HCT116 (cell line): ENCODE results near the gene GRIA1. TPM values are rescaled to one million over a fixed set of nuclear protein-coding genes. Genes with fewer than 3 reads are reported as not detected.

Experiments
- ATAC-seq: fragments of 200-7000 bp; cut with Tn5 transposase; 2 replicates; pipeline ENCODE4 v1.9.1; 2020; ENCODE audit warnings: mild to moderate bottlenecking, moderate library complexity
- BruUV-seq: library from RNA; stranded (reverse); fragments of 400-500 nt; replicated peaks from 2 replicates; lab custom pipeline; 2021; lab: Mats Ljungman, UMichigan
- CTCF ChIA-PET: fragments of 300-600 bp; sonication (Branson Sonifier 250); formaldehyde crosslinking; loops from one replicate; lab custom pipeline; 2021; ENCODE audit warnings: antibody characterized with exemption; lab: Charles Lee
- POLR2A ChIA-PET: fragments of 300-600, 350-600 bp; sonication (Branson Sonifier 250); formaldehyde crosslinking; loops from one replicate; lab custom pipeline; 2021; ENCODE audit warnings: antibody characterized with exemption; lab: Charles Lee
- RAD21 ChIA-PET, 2 experiments: fragments of 300-600 bp; sonication (Branson Sonifier 250); formaldehyde crosslinking; loops; one replicate each; lab custom pipeline; 2023; ENCODE audit warnings: low total read pairs in 2 of 2; ENCODE audit not compliant: uncharacterized antibody in 2 of 2, unreplicated experiment in 2 of 2, low non-redundant PET in 1 of 2; lab: Charles Lee
- DNase-seq: peaks from one replicate; pipeline ENCODE4 v3.0.0-alpha.2; 2010; ENCODE audit warnings: low read depth, low spot score
- H2AFZ ChIP-seq: fragments of 200-600 bp; shearing (Covaris generic), sonication (generic); 2 replicates; pipeline ENCODE4 v1.6.1; 2017; ENCODE audit warnings: low read depth, mixed run types, mixed read lengths, antibody characterized with exemption, low read length; ENCODE audit not compliant: poor library complexity, severe bottlenecking
- H3K27ac ChIP-seq: 2 replicates; pipeline ENCODE4 v1.5.1; 2012; ENCODE audit warnings: low read depth, low read length
- H3K27me3 ChIP-seq: fragments of 200-600 bp; sonication (generic); 2 replicates; pipeline ENCODE4 v1.6.1; 2016; ENCODE audit warnings: mixed run types, low read length, mixed read lengths; ENCODE audit not compliant: insufficient read depth
- H3K36me3 ChIP-seq, 2 experiments: fragments of 200-500 bp in 1 of 2; fragments of 200-600 bp in 1 of 2; sonication (Bioruptor generic) in 1 of 2; sonication (generic) in 1 of 2; 2 replicates each; pipeline versions ENCODE4 v1.5.1 to v1.6.1; 2014 to 2016; ENCODE audit warnings: low read length in 2 of 2, inconsistent platforms in 1 of 2, mixed read lengths in 1 of 2, mixed run types in 1 of 2; ENCODE audit not compliant: insufficient read depth in 2 of 2, control insufficient read depth in 1 of 2
- H3K4me1 ChIP-seq, 2 experiments: fragments of 200-600 bp in 1 of 2; sonication (generic) in 1 of 2; 2 replicates each; pipeline versions ENCODE4 v1.5.1 to v1.6.1; 2012 to 2017; ENCODE audit warnings: low read length in 2 of 2, inconsistent platforms in 1 of 2, mild to moderate bottlenecking in 1 of 2, mixed read lengths in 1 of 2, mixed run types in 1 of 2, moderate library complexity in 1 of 2; ENCODE audit not compliant: insufficient read depth in 2 of 2, control insufficient read depth in 1 of 2
- H3K4me2 ChIP-seq: fragments of 200-600 bp; sonication (generic); 2 replicates; pipeline ENCODE4 v1.6.1; 2017; ENCODE audit warnings: mixed run types, low read length, mixed read lengths
- H3K4me3 ChIP-seq, 2 experiments: fragments of 200-600 bp in 1 of 2; sonication (generic) in 1 of 2; replicated peaks in 1 of 2; 2 replicates each; pipeline ENCODE4 v1.5.1; 2011 to 2016; ENCODE audit warnings: low read length in 2 of 2, control low read depth in 1 of 2, low read depth in 1 of 2, mild to moderate bottlenecking in 1 of 2, mixed read lengths in 1 of 2, mixed run types in 1 of 2
- H3K79me2 ChIP-seq: fragments of 200-600 bp; sonication (generic); 2 replicates; pipeline ENCODE4 v1.6.1; 2017; ENCODE audit warnings: mild to moderate bottlenecking, mixed run types, low read length, moderate library complexity, mixed read lengths; ENCODE audit not compliant: insufficient read depth
- H3K9ac ChIP-seq: fragments of 200-600 bp; sonication (generic); 2 replicates; pipeline ENCODE4 v1.6.1; 2016; ENCODE audit warnings: low read length, mixed read lengths
- H3K9me2 ChIP-seq: fragments of 200-600 bp; sonication (generic), shearing (Covaris generic); 2 replicates; pipeline ENCODE4 v1.6.1; 2017; ENCODE audit warnings: mixed run types, mild to moderate bottlenecking, moderate library complexity; ENCODE audit not compliant: insufficient read depth
- H3K9me3 ChIP-seq, 2 experiments: fragments of 200-500 bp in 1 of 2; fragments of 200-600 bp in 1 of 2; sonication (Bioruptor generic) in 1 of 2; sonication (generic) in 1 of 2; 2 replicates each; pipeline ENCODE4 v1.6.1; 2014 to 2017; ENCODE audit warnings: low read length in 2 of 2, mixed read lengths in 2 of 2, inconsistent platforms in 1 of 2, low read depth in 1 of 2, mild to moderate bottlenecking in 1 of 2, mixed run types in 1 of 2, moderate library complexity in 1 of 2; ENCODE audit not compliant: control insufficient read depth in 1 of 2, insufficient read depth in 1 of 2
- H4K20me1 ChIP-seq: fragments of 200-600 bp; sonication (generic), shearing (Covaris generic); 2 replicates; pipeline ENCODE4 v1.6.1; 2017; ENCODE audit warnings: mixed run types, mild to moderate bottlenecking, moderate library complexity; ENCODE audit not compliant: insufficient read depth
- ATF3 ChIP-seq: IDR thresholded peaks from 2 replicates; pipeline ENCODE4 v1.6.1; 2012
- CBX3 ChIP-seq: IDR thresholded peaks from 2 replicates; pipeline ENCODE4 v1.6.1; 2012; ENCODE audit warnings: low read depth
- CEBPB ChIP-seq: IDR thresholded peaks from 2 replicates; pipeline ENCODE4 v1.6.1; 2012; ENCODE audit warnings: low read depth
- CTCF ChIP-seq, 3 experiments: fragments of 200-600 bp in 1 of 3; sonication (generic) in 1 of 3; IDR thresholded peaks in 2 of 3; conservative IDR thresholded peaks in 1 of 3; 2 replicates each; pipeline ENCODE4 v1.5.1; 2012 to 2017; ENCODE audit warnings: low read depth in 2 of 3, low read length in 2 of 3, antibody characterized with exemption in 1 of 3, borderline replicate concordance in 1 of 3, control low read depth in 1 of 3, mild to moderate bottlenecking in 1 of 3, mixed read lengths in 1 of 3, mixed run types in 1 of 3, moderate library complexity in 1 of 3; ENCODE audit not compliant: insufficient read depth in 1 of 3
- EGR1 ChIP-seq: IDR thresholded peaks from 2 replicates; pipeline ENCODE4 v1.6.1; 2012; ENCODE audit warnings: low read depth
- ELF1 ChIP-seq: IDR thresholded peaks from 2 replicates; pipeline ENCODE4 v1.6.1; 2012; ENCODE audit warnings: low read depth, borderline replicate concordance
- EZH2 ChIP-seq: fragments of 200-600 bp; sonication (generic); IDR thresholded peaks from 2 replicates; pipeline ENCODE4 v1.6.1; 2017; ENCODE audit warnings: antibody characterized with exemption, mixed run types
- POLR2A ChIP-seq: IDR thresholded peaks from 2 replicates; pipeline ENCODE4 v1.7.0; 2011; ENCODE audit warnings: borderline replicate concordance; ENCODE audit not compliant: insufficient read depth, insufficient read length; ENCODE audit errors: extremely low read depth
- POLR2AphosphoS5 ChIP-seq: IDR thresholded peaks from 2 replicates; pipeline ENCODE4 v1.6.1; 2011; ENCODE audit warnings: mild to moderate bottlenecking, low read depth, low read length, moderate library complexity
- RAD21 ChIP-seq: IDR thresholded peaks from 2 replicates; pipeline ENCODE4 v1.6.1; 2012; ENCODE audit warnings: low read depth, mild to moderate bottlenecking
- REST ChIP-seq: IDR thresholded peaks from 2 replicates; pipeline ENCODE4 v1.6.1; 2012; ENCODE audit warnings: low read depth
- SP1 ChIP-seq: IDR thresholded peaks from 2 replicates; pipeline ENCODE4 v1.6.1; 2012; ENCODE audit warnings: low read depth
- SRF ChIP-seq: IDR thresholded peaks from 2 replicates; pipeline ENCODE4 v1.6.1; 2012; ENCODE audit warnings: low read depth
- ZBTB33 ChIP-seq: IDR thresholded peaks from 2 replicates; pipeline ENCODE4 v1.6.1; 2011; ENCODE audit warnings: mild to moderate bottlenecking, low read length, moderate library complexity; ENCODE audit not compliant: insufficient replicate concordance; ENCODE audit errors: extremely low read depth
- ZFX ChIP-seq: fragments of 450-650 bp; IDR thresholded peaks from 2 replicates; pipeline ENCODE4 v1.6.1; 2017
- ZNF274 ChIP-seq: fragments of 200-500 bp; sonication (Bioruptor generic); IDR thresholded peaks from 2 replicates; pipeline ENCODE4 v1.6.1; 2014; ENCODE audit warnings: mild to moderate bottlenecking, low read depth, low read length, inconsistent platforms
- intact Hi-C: fragments of 100-400 bp; cut with micrococcal nuclease; formaldehyde crosslinking; loops from 2 replicates; pipeline ENCODE4 v1.10.0; 2022
- total RNA-seq: library from RNA; stranded (reverse); gene quantifications from one replicate; pipeline ENCODE4 v1.2.1, GENCODE V29; 2021; ENCODE audit not compliant: unreplicated experiment

The GRIA1 gene
- total RNA-seq, 1 experiment from 2014 or later = not detected

- ChIA-PET POLR2A (no interaction called here), CTCF (no interaction called here), RAD21 (no interaction called here)
- no peaks in the 10 kb centered on the region for H3K9me2 ChIP-seq
- H3K4me1 ChIP-seq = no peaks in the 10 kb centered on the region
- DNase-seq = no peak
- 0 out of 2 replicates have a peak, but pooled peaks cover 11% of the 10 kb centered on the region for H3K27me3 ChIP-seq
- H3K79me2 ChIP-seq = no peaks in the 10 kb centered on the region
- H4K20me1 ChIP-seq = no peaks in the 10 kb centered on the region
- no peak for TF ChIP-seq ZNF274
- no peak for TF ChIP-seq CTCF (IDR thresholded peaks at IDR 0.05 in 2 of 3, conservative IDR thresholded peaks at IDR 0.05 in 1 of 3; ENCODE audit: borderline replicate concordance in 1 of 3, insufficient read depth in 1 of 3, low read depth in 2 of 3, low read length in 2 of 3)
- no peak for TF ChIP-seq POLR2AphosphoS5
- no peak for TF ChIP-seq REST
- TF ChIP-seq RAD21 = no peak
- TF ChIP-seq ELF1 = no peak
- TF ChIP-seq POLR2A = no peak
- no peak for TF ChIP-seq CEBPB
- no peak for TF ChIP-seq EGR1
- TF ChIP-seq EZH2 = no peak
- TF ChIP-seq SP1 = no peak
- no peak for TF ChIP-seq ATF3
- TF ChIP-seq ZFX = no peak
- no peak for TF ChIP-seq SRF
- no peak for TF ChIP-seq ZBTB33
- no peak for TF ChIP-seq CBX3
- intact Hi-C loops = no loop called here
- no peak overlapping the region for H3K4me3 ChIP-seq
- H2AFZ ChIP-seq = no peak overlapping the region
- no peak overlapping the region for H3K9ac ChIP-seq
- no peaks in the 10 kb centered on the region for H3K36me3 ChIP-seq
- no peak overlapping the region for H3K4me2 ChIP-seq
- no TSS peak for BruUV-seq
- no peak for ATAC-seq
- no peak overlapping the region for H3K27ac ChIP-seq
- H3K9me3 ChIP-seq = peaks cover 3 to 7% of the 10 kb centered on the region in 2 experiments; a peak in 2 of 4 replicates
Measured at GRCh38 chr5:153515301-153515700, 24.8 kb downstream of the GRIA1 start.
